ENCODE results near the gene PSAT1. TPM values are rescaled to one million over a fixed set of nuclear protein-coding genes. Genes with fewer than 3 reads are reported as not detected.

The PSAT1 gene
- total and polyA plus RNA-seq, 8 donors, result 15.9 to 43.7 (median 30.5) TPM

GRCh38 chr9:78357165-78357873, 60.4 kb downstream of the PSAT1 start:
- H3K4me3 ChIP-seq, result no peak overlapping the region
- intact Hi-C loops (cut with DNase I), result no loop called here
- no peak for TF ChIP-seq CTCF (IDR thresholded peaks at IDR 0.05)
- no peaks in the 10 kb centered on the region for H3K36me3 ChIP-seq
- no peaks in the 10 kb centered on the region for H3K4me1 ChIP-seq
- H3K27ac ChIP-seq, result no peak overlapping the region
- no peak for ATAC-seq
- H3K27me3 ChIP-seq, result no peaks in the 10 kb centered on the region
- DNase-seq, result no peak
- H3K9me3 ChIP-seq, result no peaks in the 10 kb centered on the region

DNA sequence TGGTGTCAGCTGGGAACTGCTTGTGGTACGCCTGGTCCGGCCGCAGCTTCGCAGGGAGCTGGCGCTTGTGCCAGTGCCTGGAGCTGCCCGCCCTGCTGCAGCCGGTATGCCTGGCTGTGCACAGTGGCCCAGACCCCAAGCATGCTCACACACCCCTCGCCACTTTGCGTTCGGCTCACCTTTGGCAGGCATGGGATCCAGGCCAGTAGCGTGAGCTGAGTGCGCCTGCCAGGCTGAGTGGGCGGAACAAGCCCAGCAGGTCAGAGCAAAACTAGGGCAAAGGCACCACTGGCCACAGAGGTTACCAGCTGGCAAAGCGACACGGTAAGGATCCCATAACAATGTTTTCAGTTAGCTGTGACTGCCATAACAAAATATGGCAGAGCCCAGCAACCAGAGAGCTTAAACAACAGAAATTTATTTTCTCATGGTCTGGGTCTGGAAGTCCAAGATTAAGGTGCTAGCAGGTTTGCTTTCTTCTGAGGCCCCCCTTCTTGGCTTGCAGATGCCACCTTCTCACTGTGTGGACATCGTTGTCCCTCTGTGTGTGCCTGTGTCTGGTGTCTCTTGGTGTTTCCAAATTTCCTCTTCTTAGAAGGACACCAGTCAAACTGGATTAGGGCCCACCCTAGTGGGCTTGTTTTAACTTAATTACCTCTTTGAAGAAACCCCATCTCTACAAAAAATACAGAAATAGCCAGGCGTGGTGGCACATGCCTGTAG, 61.6 kb downstream of the PSAT1 start:
- intact Hi-C loops (cut with DNase I), result no loop called here
- no peak for TF ChIP-seq CTCF (IDR thresholded peaks at IDR 0.05)
- Histone ChIP-seq H3K9me3 (no peaks in the 10 kb centered on the region), H3K27me3 (no peaks in the 10 kb centered on the region), H3K27ac (no peak overlapping the region), H3K4me1 (no peaks in the 10 kb centered on the region), H3K4me3 (no peak overlapping the region), H3K36me3 (no peaks in the 10 kb centered on the region)
- no peak for DNase-seq
- ATAC-seq, result no peak

- Histone ChIP-seq H3K36me3 (no peaks in the 10 kb centered on the region), H3K4me1 (no peaks in the 10 kb centered on the region), H3K27ac (no peak overlapping the region), H3K4me3 (no peak overlapping the region), H3K27me3 (no peaks in the 10 kb centered on the region), H3K9me3 (no peaks in the 10 kb centered on the region)
- intact Hi-C loops (cut with DNase I), result no loop called here
- ATAC-seq, result no peak
- TF ChIP-seq CTCF (IDR thresholded peaks at IDR 0.05), result no peak
- no peak for DNase-seq
Measured at GRCh38 chr9:78363221-78363620, 66.3 kb downstream of the PSAT1 start.

GRCh38 chr9:78365748-78366697, 69.1 kb downstream of the PSAT1 start:
- Histone ChIP-seq H3K4me3 (no peak overlapping the region), H3K36me3 (no peaks in the 10 kb centered on the region), H3K9me3 (no peaks in the 10 kb centered on the region), H3K27me3 (peaks cover 0 to 15% of the 10 kb centered on the region in 2 donors), H3K4me1 (no peaks in the 10 kb centered on the region), H3K27ac (no peak overlapping the region)
- DNase-seq (peak in 2 of 4 donors; percentile 2 to 16), ATAC-seq (peak; percentile 29)
- intact Hi-C loops (cut with DNase I), result no loop called here
- TF ChIP-seq CTCF (IDR thresholded peaks at IDR 0.05), result peak; percentile 13 to 61
